T-helper 2 cell treated with Interferon-gamma antibody and Interleukin-4, amounts not matched to agents 5 μg/mL and 100 μg/mL, for 36 hours (primary cell): Measurements from ENCODE around the gene ASTN2.

ENCODE experiments used
- DNase-seq: peaks from one replicate; pipeline ENCODE4 v3.0.0; 2021; ENCODE audit warnings: low spot score
- H3K27ac Mint-ChIP-seq: one replicate; pipeline ENCODE4 v1.8.0; 2021; ENCODE audit warnings: mild to moderate bottlenecking, mixed read lengths
- H3K27me3 Mint-ChIP-seq: one replicate; pipeline ENCODE4 v1.8.0; 2021; ENCODE audit warnings: low read depth, mixed read lengths
- H3K36me3 Mint-ChIP-seq: one replicate; pipeline ENCODE4 v1.8.0; 2021; ENCODE audit warnings: low read depth, mixed read lengths
- H3K4me1 Mint-ChIP-seq: one replicate; pipeline ENCODE4 v1.8.0; 2021; ENCODE audit warnings: low read depth, mixed read lengths
- H3K4me3 Mint-ChIP-seq: one replicate; pipeline ENCODE4 v1.8.0; 2022; ENCODE audit warnings: mild to moderate bottlenecking, moderate library complexity, mixed read lengths
- H3K9me3 Mint-ChIP-seq: one replicate; pipeline ENCODE4 v1.8.0; 2021; ENCODE audit warnings: mixed read lengths

The ASTN2 gene

DNA sequence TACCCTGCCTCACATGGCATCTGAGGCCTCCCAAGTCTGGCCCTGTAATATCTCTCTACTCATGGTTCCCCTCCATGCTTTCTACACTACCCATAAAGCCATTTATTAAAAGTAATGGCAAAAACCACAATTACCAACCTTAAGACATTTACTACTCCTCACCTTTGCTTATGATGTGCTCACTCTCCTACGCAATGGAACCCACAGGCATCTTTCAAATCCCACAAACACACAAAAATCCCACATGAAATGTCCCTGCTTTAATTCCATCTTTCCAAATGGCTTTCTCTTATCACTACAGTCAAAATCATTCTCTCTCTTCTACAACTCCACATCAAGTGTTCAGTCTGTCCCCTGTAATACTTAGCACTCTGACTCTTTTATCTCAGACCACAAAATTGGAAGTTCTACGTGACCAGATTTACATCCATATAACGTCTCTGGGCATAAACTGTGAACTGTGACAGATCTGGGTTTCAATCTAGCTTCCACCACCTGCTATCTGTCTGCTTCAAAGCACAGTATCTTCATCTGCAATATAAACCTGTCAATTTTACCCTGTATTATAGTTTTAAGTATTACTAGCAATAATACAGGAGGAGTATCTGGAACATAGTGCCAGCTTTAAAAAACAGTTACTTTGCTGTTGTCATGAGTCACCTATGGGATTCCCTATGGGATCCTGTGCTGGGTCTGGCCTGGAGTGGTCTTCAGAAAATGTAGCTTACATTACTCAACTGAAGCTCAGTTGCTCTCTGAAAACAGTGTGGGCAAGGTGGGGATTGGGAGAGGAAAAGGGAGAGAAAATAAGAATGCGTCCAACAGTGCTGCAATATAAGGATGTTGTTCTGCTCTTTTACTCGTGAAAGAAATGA is 864.8 kb downstream of the ASTN2 start:
- no peaks in the 10 kb centered on the region for H3K9me3 Mint-ChIP-seq
- no peaks in the 10 kb centered on the region for H3K27me3 Mint-ChIP-seq
- no peaks in the 10 kb centered on the region for H3K36me3 Mint-ChIP-seq
- no peak overlapping the region for H3K27ac Mint-ChIP-seq
- no peak for DNase-seq
- H3K4me3 Mint-ChIP-seq, result no peak overlapping the region
- H3K4me1 Mint-ChIP-seq, result no peaks in the 10 kb centered on the region

GRCh38 chr9:116549061-116549664 is 865.7 kb downstream of the ASTN2 start:
- H3K4me1 Mint-ChIP-seq, result no peaks in the 10 kb centered on the region
- no peaks in the 10 kb centered on the region for H3K36me3 Mint-ChIP-seq
- no peak overlapping the region for H3K4me3 Mint-ChIP-seq
- H3K27me3 Mint-ChIP-seq, result no peaks in the 10 kb centered on the region
- H3K27ac Mint-ChIP-seq, result no peak overlapping the region
- no peaks in the 10 kb centered on the region for H3K9me3 Mint-ChIP-seq
- DNase-seq, result no peak

GRCh38 chr9:116547729-116548426 is 867.0 kb downstream of the ASTN2 start:
- no peak overlapping the region for H3K4me3 Mint-ChIP-seq
- no peaks in the 10 kb centered on the region for H3K27me3 Mint-ChIP-seq
- no peak overlapping the region for H3K27ac Mint-ChIP-seq
- no peaks in the 10 kb centered on the region for H3K4me1 Mint-ChIP-seq
- H3K36me3 Mint-ChIP-seq, result no peaks in the 10 kb centered on the region
- DNase-seq, result no peak
- no peaks in the 10 kb centered on the region for H3K9me3 Mint-ChIP-seq

DNA sequence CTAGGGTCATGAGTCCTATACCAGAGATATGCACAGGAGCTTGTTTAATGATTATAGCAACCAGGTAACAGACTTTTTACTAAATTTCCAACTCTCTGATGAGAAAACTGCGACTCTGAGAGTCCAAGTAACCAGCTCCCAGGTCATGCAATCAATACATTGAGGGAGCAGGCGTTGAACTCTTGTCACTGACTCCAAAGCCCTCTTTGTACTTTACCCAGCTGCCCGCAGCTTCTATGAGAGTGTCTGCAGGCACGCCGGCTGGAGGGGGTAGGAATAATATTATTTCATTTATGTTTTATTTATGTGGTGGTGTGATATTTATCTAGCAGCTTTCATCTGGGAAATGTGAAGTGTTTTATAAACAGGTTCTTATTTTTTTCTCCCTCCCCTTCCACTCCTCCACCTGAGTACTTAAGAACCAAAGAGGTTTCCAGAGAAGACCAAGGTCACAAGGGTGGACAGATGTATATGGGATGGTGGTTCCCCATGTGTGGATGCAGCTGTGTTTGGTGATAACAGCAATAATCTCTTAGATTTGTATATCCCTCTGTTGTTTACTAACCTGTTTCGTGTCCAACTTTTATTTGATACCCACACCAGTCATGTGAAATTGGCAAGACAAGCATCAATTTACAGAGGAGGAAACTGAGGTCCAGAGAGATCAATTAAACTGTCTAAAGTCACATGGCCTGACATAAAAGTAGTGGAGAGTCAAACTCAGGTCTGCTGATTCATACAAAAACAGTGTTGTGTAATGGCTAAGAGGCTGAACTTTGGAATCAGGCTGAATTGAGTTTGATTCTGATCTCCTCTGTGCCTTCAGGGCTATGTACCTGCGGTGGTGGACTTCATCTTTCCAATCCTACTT is 867.9 kb downstream of the ASTN2 start:
- no peaks in the 10 kb centered on the region for H3K36me3 Mint-ChIP-seq
- no peaks in the 10 kb centered on the region for H3K4me1 Mint-ChIP-seq
- no peaks in the 10 kb centered on the region for H3K9me3 Mint-ChIP-seq
- no peak overlapping the region for H3K27ac Mint-ChIP-seq
- no peaks in the 10 kb centered on the region for H3K27me3 Mint-ChIP-seq
- no peak for DNase-seq
- H3K4me3 Mint-ChIP-seq, result no peak overlapping the region

DNA sequence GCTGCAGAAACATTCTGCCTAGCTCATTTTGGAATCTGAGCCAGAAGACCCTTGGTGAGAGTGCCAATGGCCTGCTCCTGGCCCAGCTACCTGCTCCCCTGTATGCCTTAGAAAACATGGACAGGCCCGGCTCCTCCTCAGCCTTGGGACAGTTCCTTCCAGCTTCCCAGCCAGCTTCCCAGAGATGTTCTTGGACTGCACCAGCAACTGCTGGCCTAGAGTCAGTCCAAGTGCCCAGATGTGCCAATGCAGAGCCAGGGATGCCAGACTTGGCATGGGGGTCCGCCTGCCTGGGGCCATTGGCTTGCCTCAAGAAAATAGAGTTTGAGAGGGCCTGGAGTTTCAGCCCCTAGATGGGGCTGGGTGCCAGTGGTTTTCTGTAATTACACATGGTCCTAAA is 870.0 kb downstream of the ASTN2 start:
- H3K27ac Mint-ChIP-seq, result no peak overlapping the region
- no peaks in the 10 kb centered on the region for H3K36me3 Mint-ChIP-seq
- H3K4me3 Mint-ChIP-seq, result no peak overlapping the region
- H3K27me3 Mint-ChIP-seq, result no peaks in the 10 kb centered on the region
- H3K9me3 Mint-ChIP-seq, result no peaks in the 10 kb centered on the region
- no peaks in the 10 kb centered on the region for H3K4me1 Mint-ChIP-seq
- DNase-seq, result no peak

GRCh38 chr9:116543731-116544400 is 871.0 kb downstream of the ASTN2 start:
- Mint-ChIP-seq H3K9me3 (no peaks in the 10 kb centered on the region), H3K27ac (no peak overlapping the region), H3K4me3 (no peak overlapping the region), H3K36me3 (no peaks in the 10 kb centered on the region), H3K27me3 (no peaks in the 10 kb centered on the region), H3K4me1 (no peaks in the 10 kb centered on the region)
- no peak for DNase-seq

DNA sequence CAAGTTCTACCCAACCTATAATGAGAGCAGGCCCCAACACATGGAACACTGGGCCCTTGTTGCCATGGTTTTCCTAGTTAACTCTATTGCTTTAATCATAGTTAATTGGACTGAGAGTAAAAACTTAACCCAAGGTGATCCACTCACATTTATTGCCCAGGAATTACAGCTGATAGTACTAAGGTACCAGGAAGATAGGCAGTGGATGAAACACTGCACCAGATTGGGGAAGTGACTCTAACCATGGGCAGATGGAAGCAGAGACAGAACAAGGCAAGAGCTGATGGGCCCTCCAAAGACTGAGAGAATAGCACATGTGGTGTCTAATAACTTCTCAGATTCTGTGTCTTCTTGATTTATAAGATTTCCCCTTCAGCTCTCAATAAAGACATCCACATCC is 873.5 kb downstream of the ASTN2 start:
- peaks cover 11% of the 10 kb centered on the region for H3K9me3 Mint-ChIP-seq
- H3K27me3 Mint-ChIP-seq, result no peaks in the 10 kb centered on the region

GRCh38 chr9:116539549-116539948 is 875.3 kb downstream of the ASTN2 start:
- Mint-ChIP-seq H3K36me3 (no peaks in the 10 kb centered on the region), H3K4me3 (no peak overlapping the region), H3K27ac (no peak overlapping the region), H3K9me3 (peaks cover 11% of the 10 kb centered on the region), H3K4me1 (no peaks in the 10 kb centered on the region), H3K27me3 (no peaks in the 10 kb centered on the region)
- no peak for DNase-seq

More for the DNA sequence above, 873.5 kb downstream of the ASTN2 start:
- Mint-ChIP-seq H3K36me3 (no peaks in the 10 kb centered on the region), H3K4me1 (no peaks in the 10 kb centered on the region), H3K27ac (no peak overlapping the region), H3K4me3 (no peak overlapping the region)
- no peak for DNase-seq

DNA sequence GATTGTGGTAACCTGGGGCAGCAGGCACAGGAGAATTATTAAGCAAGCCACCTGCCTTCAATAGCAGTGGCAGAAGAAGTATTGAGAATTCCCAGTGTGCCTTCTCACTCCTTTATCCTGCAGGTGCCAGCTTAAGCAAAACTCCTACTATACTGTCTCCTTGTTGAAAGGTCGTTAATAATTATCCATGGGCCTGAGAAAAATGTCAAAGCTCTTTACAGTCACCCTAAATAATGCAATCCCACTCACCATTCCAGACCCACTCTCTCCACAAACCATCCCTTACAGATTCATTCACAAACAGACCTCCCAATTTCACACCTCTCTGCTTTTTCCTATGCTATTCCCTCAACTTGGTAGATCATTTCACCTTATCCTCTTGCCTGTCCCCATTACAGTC is 889.2 kb downstream of the ASTN2 start:
- H3K36me3 Mint-ChIP-seq, result no peaks in the 10 kb centered on the region
- no peaks in the 10 kb centered on the region for H3K27me3 Mint-ChIP-seq
- H3K27ac Mint-ChIP-seq, result no peak overlapping the region
- DNase-seq, result no peak
- no peak overlapping the region for H3K4me3 Mint-ChIP-seq
- H3K9me3 Mint-ChIP-seq, result peaks cover 22% of the 10 kb centered on the region
- H3K4me1 Mint-ChIP-seq, result no peaks in the 10 kb centered on the region

DNA sequence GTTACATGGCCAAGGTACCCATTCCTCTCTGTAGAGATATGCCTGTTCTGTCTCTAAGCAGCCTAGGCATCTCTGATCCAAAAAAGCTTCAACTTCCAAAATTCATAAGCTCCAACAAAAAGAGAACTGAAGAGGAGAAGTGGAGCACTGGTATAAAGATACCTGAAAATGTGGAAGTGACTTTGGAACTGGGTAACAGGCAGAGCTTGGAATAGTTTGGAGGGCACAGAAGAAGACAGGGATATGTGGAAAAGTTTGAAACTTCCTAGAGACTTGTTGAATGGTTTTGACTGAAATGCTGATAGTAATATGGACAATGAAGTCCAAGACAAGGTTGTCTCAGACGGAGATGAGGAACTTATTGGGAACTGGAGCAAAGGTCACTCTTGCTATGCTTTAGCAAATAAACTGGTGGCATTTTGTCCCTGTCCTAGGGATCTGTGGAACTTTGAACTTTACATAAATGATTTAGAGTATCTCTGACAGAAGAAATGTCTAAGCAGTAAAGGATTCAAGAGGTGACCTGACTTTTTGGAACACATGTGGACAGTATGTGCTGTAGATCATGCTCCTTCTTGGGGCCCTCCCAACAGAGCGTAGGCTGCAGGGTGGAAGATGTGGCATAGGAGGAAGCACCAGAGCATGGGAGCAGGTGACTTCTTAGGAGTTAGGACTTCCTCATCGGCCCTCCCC is 889.9 kb downstream of the ASTN2 start:
- H3K27me3 Mint-ChIP-seq, result no peaks in the 10 kb centered on the region
- H3K27ac Mint-ChIP-seq, result no peak overlapping the region
- H3K9me3 Mint-ChIP-seq, result peaks cover 22% of the 10 kb centered on the region
- no peak for DNase-seq
- H3K36me3 Mint-ChIP-seq, result no peaks in the 10 kb centered on the region
- no peak overlapping the region for H3K4me3 Mint-ChIP-seq
- H3K4me1 Mint-ChIP-seq, result no peaks in the 10 kb centered on the region

- Mint-ChIP-seq H3K27me3 (no peaks in the 10 kb centered on the region), H3K4me3 (no peak overlapping the region), H3K4me1 (no peaks in the 10 kb centered on the region), H3K9me3 (peaks cover 21% of the 10 kb centered on the region), H3K27ac (no peak overlapping the region), H3K36me3 (no peaks in the 10 kb centered on the region)
- no peak for DNase-seq
Measured at GRCh38 chr9:116520218-116520617, 894.6 kb downstream of the ASTN2 start.

GRCh38 chr9:116516456-116516855 is 898.4 kb downstream of the ASTN2 start:
- Mint-ChIP-seq H3K4me1 (no peaks in the 10 kb centered on the region), H3K36me3 (peaks cover 1% of the 10 kb centered on the region), H3K27ac (no peak overlapping the region), H3K4me3 (no peak overlapping the region), H3K27me3 (no peaks in the 10 kb centered on the region), H3K9me3 (peaks cover 30% of the 10 kb centered on the region)
- DNase-seq, result no peak

DNA sequence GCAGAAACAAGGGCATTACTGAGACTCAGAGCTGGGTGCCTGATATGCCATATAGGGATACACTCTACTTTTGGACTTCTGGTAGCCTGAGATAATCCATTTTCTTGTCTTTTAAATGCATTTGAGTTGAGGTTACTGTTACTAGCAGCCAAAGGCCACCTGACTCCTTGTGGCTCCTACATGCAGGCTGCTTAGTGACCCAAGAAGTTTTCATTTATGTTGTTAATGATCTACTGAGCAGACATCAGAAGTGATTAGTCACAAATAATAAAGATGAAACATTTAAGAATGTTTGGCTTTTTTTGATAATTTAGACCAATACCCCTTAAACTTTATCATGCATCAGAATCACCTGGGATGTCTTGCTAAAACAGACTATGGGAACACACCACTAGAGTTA is 899.3 kb downstream of the ASTN2 start:
- no peaks in the 10 kb centered on the region for H3K27me3 Mint-ChIP-seq
- peaks cover 1% of the 10 kb centered on the region for H3K36me3 Mint-ChIP-seq
- peaks cover 24% of the 10 kb centered on the region for H3K9me3 Mint-ChIP-seq

More for the DNA sequence above, 899.3 kb downstream of the ASTN2 start:
- DNase-seq, result no peak
- H3K27ac Mint-ChIP-seq, result no peak overlapping the region
- no peak overlapping the region for H3K4me3 Mint-ChIP-seq
- no peaks in the 10 kb centered on the region for H3K4me1 Mint-ChIP-seq
